Measurements from ENCODE around the gene CXCL11.
"Not testable (repeated sequence)": the region's sequence is repeated elsewhere in the genome, so short reads cannot be mapped to it uniquely, and the experiment has no call there.

The CXCL11 gene

DNA sequence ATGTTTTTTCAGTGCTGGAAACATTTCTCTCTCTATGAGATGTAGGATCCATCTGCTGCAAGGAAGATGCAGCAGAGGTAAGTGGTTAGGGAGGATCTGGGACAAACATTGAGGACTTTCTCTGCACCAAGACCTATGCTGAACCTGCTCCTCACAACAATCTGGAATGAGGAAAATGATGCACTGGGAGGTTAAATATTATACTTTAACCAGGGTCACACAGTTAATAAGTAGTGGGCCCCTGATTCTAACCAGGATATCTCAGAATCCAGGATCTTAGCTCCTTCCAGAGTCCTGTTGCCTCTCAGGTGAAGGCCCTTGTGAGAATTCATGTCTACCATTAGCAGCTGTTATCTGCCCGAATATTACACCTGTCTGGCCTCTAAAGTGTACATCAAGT is 35.6 kb downstream of the CXCL11 start:
- no peak for DNase-seq (ENCODE audit: low read depth in 2 of 2)

GRCh38 chr4:75998525-75999147 is 37.2 kb downstream of the CXCL11 start:
- not testable (repeated sequence) for DNase-seq (ENCODE audit: low read depth in 2 of 2)

GRCh38 chr4:75997946-75998345 is 37.9 kb downstream of the CXCL11 start:
- no peak for DNase-seq (ENCODE audit: low read depth in 2 of 2)

DNA sequence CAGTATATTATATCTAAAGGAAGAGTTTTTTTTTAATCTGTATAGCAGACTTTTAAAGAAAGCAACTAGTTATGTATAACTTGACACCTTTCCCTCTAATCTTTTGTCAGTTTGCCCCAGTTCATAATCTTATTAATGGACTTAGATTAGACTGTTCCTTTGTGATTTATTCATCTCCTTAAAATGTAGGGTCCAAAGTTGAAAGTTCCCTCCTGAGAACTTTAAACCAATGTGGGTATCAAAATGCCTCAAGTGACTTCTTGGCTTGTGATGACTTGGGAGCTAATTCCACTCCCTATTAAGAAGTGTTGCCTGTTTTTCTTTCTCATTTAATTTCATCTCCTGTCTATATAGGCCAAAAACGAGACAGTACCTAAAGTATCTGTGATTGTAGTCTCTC is 38.8 kb downstream of the CXCL11 start:
- DNase-seq (ENCODE audit: low read depth in 2 of 2): no peak

DNA sequence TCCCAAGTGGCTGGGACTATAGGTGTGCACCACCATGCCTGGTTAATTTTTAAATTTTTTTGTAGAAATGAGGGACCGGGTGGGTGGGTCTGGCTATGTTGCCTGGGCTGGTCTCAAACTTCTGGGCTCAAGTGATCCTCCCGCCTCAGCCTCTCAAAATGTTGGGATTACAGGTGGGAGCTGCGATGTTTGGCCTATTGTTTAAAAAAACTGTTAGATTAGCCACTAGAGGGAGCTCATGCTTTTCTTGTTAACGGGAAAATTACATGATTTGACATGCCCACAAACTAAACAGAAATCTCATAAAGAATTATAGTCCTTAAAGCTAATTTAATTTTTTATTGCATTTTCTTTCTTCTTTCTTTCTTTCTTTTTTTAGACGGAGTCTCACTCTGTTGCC is 40.1 kb downstream of the CXCL11 start:
- DNase-seq (ENCODE audit: low read depth in 2 of 2): no peak

GRCh38 chr4:75992462-75992861 is 43.4 kb downstream of the CXCL11 start:
- no peak for DNase-seq (ENCODE audit: low read depth in 2 of 2)

DNA sequence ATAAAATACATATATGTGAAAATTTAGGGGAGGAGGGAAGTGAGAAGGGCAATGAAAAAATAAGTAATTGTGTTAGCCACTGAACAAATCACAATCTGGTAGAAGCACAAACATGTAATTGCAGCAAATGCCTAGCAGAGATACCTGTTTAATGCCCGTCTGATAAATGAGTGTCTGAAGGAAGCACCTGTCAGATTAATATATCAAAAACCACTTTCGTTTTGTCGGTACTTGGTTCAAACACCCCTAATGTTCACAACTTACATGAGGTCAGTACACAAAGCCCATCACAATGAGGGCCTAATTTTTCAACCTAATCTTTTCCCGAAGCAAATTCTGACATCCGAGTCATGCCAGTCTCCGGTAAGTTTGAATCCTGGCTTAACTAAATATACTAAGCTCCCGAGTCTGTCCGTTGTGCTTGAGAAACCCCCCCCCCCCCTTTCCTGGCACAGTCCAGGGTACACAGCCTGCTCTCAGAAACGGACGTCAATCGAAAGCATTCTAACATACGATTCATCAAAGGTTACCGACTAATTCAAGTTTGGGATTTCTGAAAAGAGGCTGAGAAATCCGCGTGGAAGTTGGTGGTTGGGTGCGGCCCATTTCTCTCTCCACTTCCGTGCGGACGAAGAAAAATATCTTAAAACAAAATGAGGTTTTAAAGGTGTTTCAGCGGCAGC is 45.9 kb downstream of the CXCL11 start:
- no peak for DNase-seq (ENCODE audit: low read depth in 2 of 2)

DNA sequence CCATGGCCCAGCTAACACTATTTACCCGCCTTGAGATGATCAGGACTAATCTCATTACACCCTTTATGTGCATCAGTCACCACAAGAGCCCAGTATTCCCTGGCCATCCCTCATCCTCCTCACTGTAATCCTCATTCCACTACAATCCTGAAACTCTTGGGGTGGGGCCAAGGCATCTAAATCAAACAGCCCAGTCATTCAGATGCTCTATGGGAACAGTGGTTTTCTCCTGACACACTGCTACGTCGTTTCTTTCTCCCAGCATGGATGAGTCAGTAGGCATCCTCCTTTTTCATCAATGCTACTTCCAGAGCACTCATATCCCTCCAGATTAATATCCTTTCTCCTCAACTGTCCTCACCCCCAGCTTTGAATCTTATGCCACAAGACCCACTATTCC is 50.8 kb downstream of the CXCL11 start:
- DNase-seq (ENCODE audit: low read depth in 2 of 2): no peak

Measured in activated CD8-positive, alpha-beta memory T cell treated with anti-CD3 and anti-CD28 coated beads for 4 hours (primary cell).